Natural killer cell (primary cell): Measurements from ENCODE around the gene PHLDB1. TPM values are rescaled to one million over a fixed set of nuclear protein-coding genes. Genes with fewer than 3 reads are reported as not detected.

Experiments used
- ATAC-seq, 3 donors: fragments of 150-1000 bp in 2 of 3; fragments of 200-7000 bp in 1 of 3; cut with Tn5 transposase; 1 replicate in 1 of 3; 2 replicates in 2 of 3; pipeline ENCODE4 v1.10.0; 2021; ENCODE audit warnings: mild to moderate bottlenecking in 2 of 3, moderate library complexity in 2 of 3
- DNase-seq, 2 donors: peaks; one replicate each; pipeline versions ENCODE4 v3.0.0 to v3.0.0-alpha.2; 2013 to 2021; ENCODE audit warnings: mixed read lengths in 1 of 2
- H3K27ac ChIP-seq: one replicate; pipeline ENCODE4 v1.5.1; 2013; ENCODE audit warnings: mild to moderate bottlenecking, low read length
- H3K27me3 ChIP-seq: one replicate; pipeline ENCODE4 v1.6.1; 2013; ENCODE audit warnings: low read length; ENCODE audit not compliant: control insufficient read depth, insufficient read depth
- H3K36me3 ChIP-seq: one replicate; pipeline ENCODE4 v1.6.1; 2013; ENCODE audit warnings: low read length; ENCODE audit not compliant: control insufficient read depth, insufficient read depth
- H3K4me1 ChIP-seq: one replicate; pipeline ENCODE4 v1.6.1; 2013; ENCODE audit warnings: low read length; ENCODE audit not compliant: control insufficient read depth, insufficient read depth
- H3K4me3 ChIP-seq: one replicate; pipeline ENCODE4 v1.5.1; 2013; ENCODE audit warnings: low read length
- H3K9me3 ChIP-seq: one replicate; pipeline ENCODE4 v1.6.1; 2013; ENCODE audit warnings: low read length; ENCODE audit not compliant: control insufficient read depth, insufficient read depth
- H3K27ac Mint-ChIP-seq, 2 donors: one replicate each; pipeline ENCODE4 v1.8.0; 2022; ENCODE audit warnings: mild to moderate bottlenecking in 2 of 2, mixed read lengths in 2 of 2, moderate library complexity in 1 of 2
- H3K27me3 Mint-ChIP-seq, 2 donors: one replicate each; pipeline ENCODE4 v1.8.0; 2022; ENCODE audit warnings: low read depth in 2 of 2, mixed read lengths in 2 of 2
- H3K36me3 Mint-ChIP-seq: one replicate; pipeline ENCODE4 v1.8.0; 2022; ENCODE audit warnings: mixed read lengths
- H3K4me1 Mint-ChIP-seq, 2 donors: one replicate each; pipeline ENCODE4 v1.8.0; 2022; ENCODE audit warnings: mixed read lengths in 2 of 2
- H3K4me3 Mint-ChIP-seq: one replicate; pipeline ENCODE4 v1.8.0; 2022; ENCODE audit warnings: mild to moderate bottlenecking, moderate library complexity, mixed read lengths
- H3K9me3 Mint-ChIP-seq, 2 donors: one replicate each; pipeline ENCODE4 v1.8.0; 2022; ENCODE audit warnings: mixed read lengths in 2 of 2
- CTCF ChIP-seq: fragments of 200-600 bp; IDR thresholded peaks from one replicate; pipeline ENCODE4 v1.8.0; 2022; ENCODE audit warnings: antibody characterized with exemption
- WGBS: methylation state at CpG from one replicate; pipeline ENCODE4 v1.1.7; 2013; ENCODE audit warnings: missing lambda C conversion rate; ENCODE audit not compliant: insufficient coverage; 5-methylcytosine and 5-hydroxymethylcytosine counted together
- intact Hi-C: fragments of 100-400 bp; cut with micrococcal nuclease; formaldehyde crosslinking; loops from one replicate; pipeline ENCODE4 v1.14.2; 2022
- total RNA-seq, 4 donors: library from RNA; stranded (reverse); fragments of 120-200 nt in 1 of 4; gene quantifications; one replicate each; pipeline versions ENCODE4 v1.2.3 to v1.2.4, GENCODE V29; 2013 to 2022

The PHLDB1 gene
- total RNA-seq, 3 donors from 2014 or later (not counting 1 experiment from before 2014, with no cell fraction given): 0.75 to 1.1 (median 0.95) TPM

DNA sequence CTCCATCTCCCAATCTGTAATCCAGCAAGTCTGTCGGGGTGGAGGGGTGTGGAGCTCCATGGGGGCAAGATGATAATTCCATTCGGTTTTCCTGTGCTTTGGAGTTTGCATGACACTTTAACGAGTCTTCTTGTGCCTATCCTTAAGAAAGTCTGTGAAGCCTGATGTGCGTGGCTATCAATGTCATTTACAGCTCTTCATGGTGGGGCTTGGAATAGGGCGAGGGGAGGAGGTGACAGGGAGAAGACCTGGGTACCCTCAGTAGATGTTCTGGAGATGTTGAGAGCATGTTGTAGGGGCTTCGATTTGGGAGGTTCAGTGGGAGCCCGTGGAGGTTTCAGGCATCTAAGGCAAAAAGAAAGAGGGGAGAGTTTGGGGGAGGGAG, 579 bp upstream of the PHLDB1 start:
- Mint-ChIP-seq H3K27ac (peak overlapping the region in 1 of 2 donors; percentile 82), H3K4me3 (peak overlapping the region; percentile 78), H3K36me3 (peaks cover 6% of the 10 kb centered on the region), H3K4me1 (peaks cover 23 to 34% of the 10 kb centered on the region in 2 donors), H3K27me3 (peaks cover 8 to 19% of the 10 kb centered on the region in 2 donors), H3K9me3 (no peaks in the 10 kb centered on the region)
- 84% methylated on average over 7 of the region's 7 CpGs for WGBS
- DNase-seq (no peak), ATAC-seq (no peak)
- H3K4me1 ChIP-seq: peaks cover 37% of the 10 kb centered on the region
- intact Hi-C loops: loop anchor here (5.0 kb wide), 1 partner anchor 35 kb away; the partner anchor contains the start of gene ARCN1
- no peak for TF ChIP-seq CTCF
- H3K27ac ChIP-seq: no peak overlapping the region
- H3K4me3 ChIP-seq: no peak overlapping the region
- peaks cover 10% of the 10 kb centered on the region for H3K36me3 ChIP-seq
- H3K27me3 ChIP-seq: peaks cover 8% of the 10 kb centered on the region
- H3K9me3 ChIP-seq: no peaks in the 10 kb centered on the region

DNA sequence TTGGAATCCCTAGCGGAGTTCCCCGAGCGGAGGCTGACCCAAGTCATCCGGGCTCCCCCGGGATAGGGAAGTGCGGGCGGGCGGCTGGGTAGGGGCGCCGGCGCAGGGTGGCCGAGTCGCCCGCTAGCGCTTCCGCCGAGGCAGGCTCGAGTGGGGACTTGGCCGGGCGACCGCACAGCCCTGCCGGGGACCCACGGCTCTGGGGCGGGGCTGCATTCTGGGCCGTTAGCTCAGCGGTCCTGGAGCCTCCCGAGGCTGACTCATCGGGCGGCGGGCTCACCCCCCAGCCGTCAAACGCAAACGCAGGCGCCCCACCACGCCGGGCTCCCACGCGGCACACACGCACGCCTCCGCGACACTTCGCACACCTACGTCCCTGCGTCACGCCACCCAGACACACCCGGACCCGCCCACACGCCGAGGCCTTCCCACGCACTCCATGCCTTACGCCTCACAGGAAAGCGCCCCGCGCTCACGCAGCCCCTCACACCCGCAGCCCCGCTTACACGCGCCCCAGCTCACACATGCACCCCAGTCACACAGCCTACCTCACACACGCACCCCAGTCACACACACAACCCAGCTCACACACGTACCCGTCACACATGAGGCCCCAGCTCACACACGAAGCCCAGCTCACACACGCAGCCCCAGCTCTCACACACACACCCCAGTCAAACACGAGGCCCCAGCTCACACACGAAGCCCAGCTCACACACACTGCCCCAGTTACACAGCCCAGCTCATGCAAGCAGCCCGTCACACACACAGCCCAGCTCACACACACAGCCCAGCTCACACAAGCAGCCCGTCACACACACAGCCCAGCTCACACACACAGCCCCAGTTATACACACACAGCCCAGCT, 1.2 kb downstream of the PHLDB1 start:
- intact Hi-C loops: loop anchor here (5.0 kb wide), 1 partner anchor 36 kb away; the partner anchor contains the start of gene ARCN1
- DNase-seq: peak; percentile 82 to 96
- H3K4me1 ChIP-seq: peaks cover 37% of the 10 kb centered on the region
- Mint-ChIP-seq H3K9me3 (no peaks in the 10 kb centered on the region), H3K27me3 (peaks cover 8 to 28% of the 10 kb centered on the region in 2 donors), H3K4me1 (peaks cover 23 to 34% of the 10 kb centered on the region in 2 donors), H3K4me3 (peak overlapping the region; percentile 75), H3K36me3 (no peaks in the 10 kb centered on the region), H3K27ac (peak overlapping the region; percentile 50 to 82)
- no peaks in the 10 kb centered on the region for H3K9me3 ChIP-seq
- TF ChIP-seq CTCF: no peak
- peak; percentile 70 to 83 (median 77) for ATAC-seq
- H3K27me3 ChIP-seq: peaks cover 8% of the 10 kb centered on the region
- peak overlapping the region; percentile 48 for H3K4me3 ChIP-seq
- no peaks in the 10 kb centered on the region for H3K36me3 ChIP-seq
- H3K27ac ChIP-seq: no peak overlapping the region
- WGBS: 12% methylated on average over 69 of the region's 69 CpGs

- Histone ChIP-seq H3K9me3 (no peaks in the 10 kb centered on the region), H3K36me3 (no peaks in the 10 kb centered on the region), H3K27ac (no peak overlapping the region), H3K4me1 (peaks cover 37% of the 10 kb centered on the region), H3K4me3 (peak overlapping the region; percentile 17), H3K27me3 (peaks cover 8% of the 10 kb centered on the region)
- H3K9me3 Mint-ChIP-seq: no peaks in the 10 kb centered on the region
- peak overlapping the region; percentile 75 for H3K4me3 Mint-ChIP-seq
- ATAC-seq: peak; percentile 3 to 16 (median 15)
- intact Hi-C loops: loop anchor here (2.0 to 5.0 kb wide), 2 partner anchors 37 to 465 kb away; partner anchors contain the start of gene ARCN1
- peak; percentile 35 to 64 for DNase-seq
- peaks cover 8 to 31% of the 10 kb centered on the region in 2 donors for H3K27me3 Mint-ChIP-seq
- peaks cover 23 to 34% of the 10 kb centered on the region in 2 donors for H3K4me1 Mint-ChIP-seq
- H3K27ac Mint-ChIP-seq: peak overlapping the region; percentile 50 to 82
- no peak for TF ChIP-seq CTCF
- no peaks in the 10 kb centered on the region for H3K36me3 Mint-ChIP-seq
- 10% methylated on average over 57 of the region's 57 CpGs for WGBS
Observed at GRCh38 chr11:118609380-118610224, 2.2 kb downstream of the PHLDB1 start.
